NCI-H345 (cell line): Measurements from ENCODE around the gene ISCA1.

ENCODE experiments used
- DNase-seq: peaks from one replicate; lab custom pipeline; 2025; lab: John Stamatoyannopoulos, UW

ISCA1 gene

GRCh38 chr9:86285261-86285660, 2.9 kb upstream of the ISCA1 start:
- no peak for DNase-seq

- no peak for DNase-seq
These were observed 719 bp upstream of the ISCA1 start for GRCh38 chr9:86282979-86283535.

- peak; percentile 19 for DNase-seq
These were observed 703 bp downstream of the ISCA1 start for GRCh38 chr9:86281593-86282076.

DNA sequence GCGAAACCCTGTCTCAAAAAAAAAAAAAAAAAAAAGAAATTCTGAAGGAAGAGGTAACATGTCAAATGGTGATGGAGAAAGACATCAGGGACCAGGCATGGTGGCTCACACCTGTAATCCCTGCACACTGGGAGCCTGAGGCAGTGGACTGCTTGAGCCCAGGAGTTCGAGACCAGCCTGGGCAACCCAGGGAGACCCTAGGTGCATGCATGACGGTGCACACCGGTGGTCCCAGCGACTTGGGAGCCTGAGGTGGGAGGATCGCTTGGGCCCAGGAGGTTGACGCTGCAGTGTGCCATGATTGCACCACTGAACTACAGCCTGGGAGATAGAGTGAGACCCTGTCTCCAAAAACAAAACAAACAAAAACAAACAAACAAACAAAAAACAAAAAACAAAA, 1.8 kb downstream of the ISCA1 start:
- DNase-seq: no peak

DNA sequence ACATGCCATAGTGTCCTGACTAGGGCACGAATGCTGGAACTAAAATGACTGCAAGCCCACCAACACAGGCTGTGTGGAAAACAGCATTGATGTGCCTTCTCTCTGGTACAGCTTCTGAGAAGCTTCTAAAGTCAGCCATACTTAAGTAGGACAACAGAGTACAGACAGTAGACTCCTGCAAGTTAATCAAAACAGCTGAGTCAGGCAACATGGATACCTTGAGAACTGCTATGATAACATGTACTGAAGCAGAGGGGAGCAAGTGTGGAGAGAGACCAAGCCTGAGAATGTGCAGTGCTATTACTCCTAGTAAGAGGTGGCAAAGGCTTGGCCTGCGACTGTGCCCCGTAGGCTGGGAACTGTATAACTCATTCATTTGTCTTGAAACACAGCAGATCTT, 2.5 kb downstream of the ISCA1 start:
- no peak for DNase-seq

GRCh38 chr9:86277072-86277471, 5.3 kb downstream of the ISCA1 start:
- DNase-seq: no peak

DNA sequence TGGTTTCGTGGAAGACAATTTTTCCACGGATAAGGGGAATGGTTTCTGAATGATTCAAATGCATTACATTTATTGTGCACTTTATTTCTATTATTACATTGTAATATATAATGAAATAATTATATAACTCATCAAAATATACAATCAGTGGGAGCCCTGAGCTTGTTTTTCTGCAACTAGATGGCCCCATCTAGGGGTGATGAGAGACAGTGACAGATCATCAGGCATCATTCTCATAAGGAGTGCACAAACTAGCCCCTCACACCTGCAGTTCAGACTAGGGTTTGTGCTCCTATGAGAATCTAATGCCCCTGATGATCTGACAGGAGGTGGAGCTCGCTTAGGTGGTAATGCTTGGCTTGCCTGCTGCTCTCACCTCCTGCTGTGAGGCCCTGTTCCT, 6.4 kb downstream of the ISCA1 start:
- DNase-seq: no peak

GRCh38 chr9:86274821-86275643, 7.3 kb downstream of the ISCA1 start:
- no peak for DNase-seq

- DNase-seq: no peak
These were observed 10.1 kb downstream of the ISCA1 start for GRCh38 chr9:86272221-86272620.

- DNase-seq: no peak
These were observed 18.5 kb downstream of the ISCA1 start for GRCh38 chr9:86263876-86264275.

DNA sequence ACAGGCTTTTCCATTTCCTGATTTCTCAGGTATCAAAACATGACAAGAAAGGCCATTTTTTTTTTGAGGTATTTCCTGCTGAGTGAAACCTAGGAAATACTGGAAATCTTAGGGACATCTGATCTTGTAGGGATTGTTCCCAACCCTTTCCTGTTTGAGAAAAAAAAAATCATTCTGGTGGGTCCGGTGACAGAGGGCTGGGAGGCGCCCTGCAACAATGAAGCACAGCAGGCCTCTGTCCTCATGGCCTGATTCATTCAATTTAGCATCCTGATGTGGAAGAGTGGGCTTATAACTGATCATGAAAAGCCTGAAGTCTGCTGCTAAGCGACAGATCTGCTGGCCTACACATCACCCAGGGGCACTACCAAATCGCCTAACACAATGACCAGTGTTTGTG, 19.8 kb downstream of the ISCA1 start:
- no peak for DNase-seq

- no peak for DNase-seq
These were observed 22.8 kb downstream of the ISCA1 start, which contains the start of gene C9orf153 for GRCh38 chr9:86259557-86259956. Gene C9orf153, minus strand, starts transcription at chr9:86259657. Its CDS starts 30,054 bp downstream, at chr9:86229603.

GRCh38 chr9:86257391-86257790, 24.9 kb downstream of the ISCA1 start:
- no peak for DNase-seq

DNA sequence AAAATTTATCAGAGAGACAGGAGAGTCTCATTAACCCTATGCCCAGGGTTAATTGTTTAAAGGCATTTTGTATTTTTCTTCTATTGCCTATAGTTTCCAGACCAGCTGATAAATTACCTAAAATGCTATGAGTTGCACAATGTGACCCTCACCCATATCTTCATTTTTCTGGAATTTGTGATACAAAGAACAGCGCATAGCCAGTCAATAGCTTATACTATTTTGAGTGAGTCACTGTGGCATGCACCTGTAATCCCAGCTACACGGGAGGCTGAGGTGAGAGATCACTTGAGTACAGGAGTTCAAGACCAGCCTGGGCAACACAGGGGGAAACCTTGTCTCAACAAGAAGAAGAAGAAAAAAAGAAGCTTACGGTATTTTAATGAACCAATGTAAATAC, 25.7 kb downstream of the ISCA1 start:
- DNase-seq: no peak

GRCh38 chr9:86253577-86253976, 28.8 kb downstream of the ISCA1 start:
- DNase-seq: no peak

DNA sequence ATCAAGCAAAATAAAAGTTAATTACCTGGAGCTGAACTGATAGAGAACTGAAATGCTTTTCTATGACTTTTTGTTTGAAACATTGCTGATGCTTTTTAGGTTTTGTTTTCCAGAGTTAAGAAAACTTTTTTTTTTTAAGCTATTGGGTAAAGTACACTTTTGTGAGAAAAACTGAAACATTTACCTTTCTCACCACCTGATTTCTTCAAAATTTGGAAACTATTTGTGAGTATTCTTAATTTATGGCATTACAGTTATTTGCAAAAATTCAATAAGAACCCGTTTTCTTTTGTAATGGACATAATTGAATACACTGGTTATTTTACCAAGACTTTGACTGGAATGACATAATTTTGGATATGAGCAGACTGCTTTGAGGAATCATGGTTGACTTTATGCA, 29.5 kb downstream of the ISCA1 start:
- no peak for DNase-seq

- DNase-seq: no peak
These were observed 32.2 kb downstream of the ISCA1 start for GRCh38 chr9:86250123-86250522.

DNA sequence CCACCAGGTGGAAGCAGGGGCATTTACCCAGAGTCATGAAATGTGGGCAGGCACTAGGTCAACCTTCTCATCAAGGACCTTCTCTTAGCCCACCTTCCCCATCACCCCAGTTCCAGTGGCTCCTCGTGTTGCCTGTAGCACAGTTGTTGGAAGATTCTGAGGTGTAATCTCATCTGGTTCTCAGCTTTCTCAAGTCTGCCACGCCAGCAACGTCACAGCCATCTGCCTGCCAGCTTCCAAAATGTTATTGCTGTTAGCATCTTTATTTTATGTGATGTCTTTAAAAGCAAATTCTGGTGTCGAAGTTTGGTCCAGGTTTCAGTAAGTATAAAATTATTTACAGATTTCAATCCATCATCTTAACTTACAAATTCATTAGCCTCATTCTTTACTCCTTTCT, 33.6 kb downstream of the ISCA1 start:
- no peak for DNase-seq

GRCh38 chr9:86246752-86247161, 35.6 kb downstream of the ISCA1 start:
- peak; percentile 50 for DNase-seq

DNA sequence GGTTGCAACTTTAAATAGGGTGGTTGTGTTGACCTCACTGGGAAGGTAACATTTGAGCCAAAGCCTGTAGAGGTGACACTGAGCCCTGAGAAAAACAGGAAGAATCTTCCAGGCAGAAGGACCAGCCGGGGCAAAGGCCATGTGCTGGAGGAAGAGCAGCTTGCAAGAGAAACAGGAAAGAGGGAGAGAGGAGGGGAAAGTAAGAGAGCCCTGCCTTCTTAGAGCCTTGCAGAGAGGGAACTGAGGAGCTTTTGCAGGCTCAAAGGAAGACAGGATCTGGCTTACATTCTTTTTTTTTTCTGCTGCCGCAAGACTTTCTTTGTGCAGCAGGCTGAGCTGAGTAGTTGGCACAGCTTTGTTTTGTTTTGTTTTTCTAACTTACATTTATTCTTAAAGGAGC, 40.3 kb downstream of the ISCA1 start:
- no peak for DNase-seq

DNA sequence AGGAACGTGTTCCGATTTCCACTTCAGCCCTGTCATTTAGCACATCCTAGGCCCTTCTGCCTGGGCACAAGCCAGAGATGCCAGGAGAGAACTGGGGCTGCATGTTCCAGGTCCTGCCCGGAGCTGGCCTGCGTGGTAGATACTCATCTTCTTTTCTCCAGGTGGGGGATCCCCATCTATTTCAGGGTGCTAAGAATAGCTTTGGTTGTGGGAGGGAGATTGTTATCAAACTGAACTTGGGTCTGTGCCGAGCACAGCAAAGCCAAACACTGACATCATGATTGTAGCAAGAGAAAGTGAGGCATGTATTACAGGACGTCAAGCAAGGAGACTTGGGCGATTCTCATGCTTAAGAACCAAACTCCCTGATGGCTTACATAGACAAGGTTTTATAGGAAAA, 41.1 kb downstream of the ISCA1 start:
- DNase-seq: no peak

- no peak for DNase-seq
These were observed 43.2 kb downstream of the ISCA1 start for GRCh38 chr9:86238861-86239770.

GRCh38 chr9:86230858-86231257, 51.5 kb downstream of the ISCA1 start:
- no peak for DNase-seq
